GM21526 (cell line): ENCODE measurements around the gene LLGL2.

Source experiments
- ATAC-seq: cut with Tn5 transposase; IDR thresholded peaks from one replicate; pipeline ENCODE4 v1.9.1; 2021; ENCODE audit warnings: moderate library complexity; ENCODE audit not compliant: unreplicated experiment, low FRiP score

The LLGL2 gene

GRCh38 chr17:75521951-75522727 is 3.4 kb upstream of the LLGL2 start:
- no peak for ATAC-seq

- no peak for ATAC-seq
These were observed 1.9 kb upstream of the LLGL2 start for GRCh38 chr17:75523647-75524046.

GRCh38 chr17:75524269-75524969 is 1.1 kb upstream of the LLGL2 start:
- ATAC-seq = no peak

- ATAC-seq = no peak
These were observed 483 bp downstream of the LLGL2 start for GRCh38 chr17:75525806-75526554.

GRCh38 chr17:75526555-75527270 is 1.2 kb downstream of the LLGL2 start:
- ATAC-seq = no peak

GRCh38 chr17:75530837-75531720 is 5.6 kb downstream of the LLGL2 start:
- no peak for ATAC-seq

- no peak for ATAC-seq
These were observed 6.2 kb downstream of the LLGL2 start for GRCh38 chr17:75531721-75532072.

- no peak for ATAC-seq
These were observed 9.6 kb downstream of the LLGL2 start for GRCh38 chr17:75535119-75535537.

- ATAC-seq = no peak
These were observed 10.4 kb downstream of the LLGL2 start for GRCh38 chr17:75535871-75536270.

- ATAC-seq = no peak
These were observed 10.9 kb downstream of the LLGL2 start for GRCh38 chr17:75536366-75536765.

GRCh38 chr17:75539967-75540729 is 14.7 kb downstream of the LLGL2 start:
- ATAC-seq = no peak

GRCh38 chr17:75540923-75541503 is 15.5 kb downstream of the LLGL2 start:
- ATAC-seq = no peak

- ATAC-seq = no peak
These were observed 16.7 kb downstream of the LLGL2 start for GRCh38 chr17:75542229-75542628.

GRCh38 chr17:75542728-75543336 is 17.3 kb downstream of the LLGL2 start:
- ATAC-seq = no peak

GRCh38 chr17:75544250-75544649 is 18.8 kb downstream of the LLGL2 start:
- no peak for ATAC-seq

GRCh38 chr17:75546181-75546580 is 20.7 kb downstream of the LLGL2 start:
- no peak for ATAC-seq

GRCh38 chr17:75547091-75547490 is 21.6 kb downstream of the LLGL2 start:
- ATAC-seq = no peak

- ATAC-seq = no peak
These were observed 23.3 kb downstream of the LLGL2 start for GRCh38 chr17:75548813-75549212.
